ENCODE data around the gene DENND1A.

- TF ChIP-seq CTCF (IDR thresholded peaks at IDR 0.05) (no peak), E2F4 (CRISPR knock-in tag; IDR thresholded peaks at IDR 0.05; ENCODE audit: borderline replicate concordance, low read depth) (no peak), EMX1 (CRISPR knock-in tag; IDR thresholded peaks at IDR 0.05) (no peak), TEAD1 (CRISPR knock-in tag; IDR thresholded peaks at IDR 0.05) (no peak)
- TF ChIP-seq, protein P1, sequence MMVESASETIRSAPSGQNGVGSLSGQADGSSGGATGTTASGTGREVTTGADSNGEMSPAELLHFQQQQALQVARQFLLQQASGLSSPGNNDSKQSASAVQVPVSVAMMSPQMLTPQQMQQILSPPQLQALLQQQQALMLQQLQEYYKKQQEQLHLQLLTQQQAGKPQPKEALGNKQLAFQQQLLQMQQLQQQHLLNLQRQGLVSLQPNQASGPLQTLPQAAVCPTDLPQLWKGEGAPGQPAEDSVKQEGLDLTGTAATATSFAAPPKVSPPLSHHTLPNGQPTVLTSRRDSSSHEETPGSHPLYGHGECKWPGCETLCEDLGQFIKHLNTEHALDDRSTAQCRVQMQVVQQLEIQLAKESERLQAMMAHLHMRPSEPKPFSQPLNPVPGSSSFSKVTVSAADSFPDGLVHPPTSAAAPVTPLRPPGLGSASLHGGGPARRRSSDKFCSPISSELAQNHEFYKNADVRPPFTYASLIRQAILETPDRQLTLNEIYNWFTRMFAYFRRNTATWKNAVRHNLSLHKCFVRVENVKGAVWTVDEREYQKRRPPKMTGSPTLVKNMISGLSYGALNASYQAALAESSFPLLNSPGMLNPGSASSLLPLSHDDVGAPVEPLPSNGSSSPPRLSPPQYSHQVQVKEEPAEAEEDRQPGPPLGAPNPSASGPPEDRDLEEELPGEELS (CRISPR knock-in tag; IDR thresholded peaks at IDR 0.05) = no peak
These were observed 18.4 kb upstream of the DENND1A start for GRCh38 chr9:123948286-123948685.
